Endodermal cell (in vitro differentiated cells): ENCODE measurements around the gene MAP1LC3B2. TPM values are rescaled to one million over a fixed set of nuclear protein-coding genes. Genes with fewer than 3 reads are reported as not detected.

Source experiments
- DNase-seq: peaks from one replicate; pipeline ENCODE4 v3.0.0-alpha.2; 2017
- H3K27ac ChIP-seq: 2 replicates; pipeline ENCODE4 v1.5.1; 2013; ENCODE audit warnings: mild to moderate bottlenecking, low read depth, low read length, moderate library complexity
- H3K27me3 ChIP-seq: 2 replicates; pipeline ENCODE4 v1.6.1; 2013; ENCODE audit warnings: mild to moderate bottlenecking, low read length, moderate library complexity; ENCODE audit not compliant: insufficient read depth, control insufficient read depth, poor library complexity, severe bottlenecking
- H3K36me3 ChIP-seq: 2 replicates; pipeline ENCODE4 v1.7.0; 2013; ENCODE audit warnings: mild to moderate bottlenecking, low read length, moderate library complexity; ENCODE audit not compliant: control insufficient read depth, insufficient read depth
- H3K4me1 ChIP-seq: one replicate; pipeline ENCODE4 v1.7.0; 2013; ENCODE audit warnings: low read length; ENCODE audit not compliant: control insufficient read depth, insufficient read depth
- H3K4me3 ChIP-seq: 2 replicates; pipeline ENCODE4 v1.5.1; 2013; ENCODE audit warnings: mild to moderate bottlenecking, low read length, moderate library complexity
- H3K9ac ChIP-seq: 2 replicates; pipeline ENCODE4 v1.6.1; 2013; ENCODE audit warnings: mild to moderate bottlenecking, low read length, moderate library complexity; ENCODE audit not compliant: poor library complexity, severe bottlenecking; ENCODE audit errors: extremely low read depth
- H3K9me3 ChIP-seq: 2 replicates; pipeline ENCODE4 v1.6.1; 2013; ENCODE audit warnings: mild to moderate bottlenecking, low read length, moderate library complexity; ENCODE audit not compliant: control insufficient read depth
- H3K27ac Mint-ChIP-seq: 2 replicates; pipeline ENCODE4 v1.8.0; 2020; ENCODE audit warnings: mixed read lengths
- H3K27me3 Mint-ChIP-seq: 2 replicates; pipeline ENCODE4 v1.8.0; 2021; ENCODE audit warnings: mild to moderate bottlenecking, mixed read lengths; ENCODE audit not compliant: insufficient read depth
- H3K36me3 Mint-ChIP-seq: 2 replicates; pipeline ENCODE4 v1.8.0; 2020; ENCODE audit warnings: low read depth, mixed read lengths
- H3K4me1 Mint-ChIP-seq: 2 replicates; pipeline ENCODE4 v1.8.0; 2020; ENCODE audit warnings: mixed read lengths
- H3K4me3 Mint-ChIP-seq: 2 replicates; pipeline ENCODE4 v1.8.0; 2020; ENCODE audit warnings: mild to moderate bottlenecking, moderate library complexity, mixed read lengths
- H3K9me3 Mint-ChIP-seq: 2 replicates; pipeline ENCODE4 v1.8.0; 2020; ENCODE audit warnings: mild to moderate bottlenecking, mixed read lengths
- CTCF ChIP-seq: fragments of 200-600 bp; sonication (generic); conservative IDR thresholded peaks from 2 replicates; pipeline ENCODE4 v1.5.0; 2021; ENCODE audit warnings: antibody characterized with exemption, mild to moderate bottlenecking
- WGBS, 2 experiments: methylation state at CpG; one replicate each; pipeline versions ENCODE4 v1.1.5 to v1.1.7; 2013; ENCODE audit warnings: missing lambda C conversion rate in 2 of 2, mixed read lengths in 1 of 2; ENCODE audit not compliant: insufficient coverage in 1 of 2, insufficient read length in 1 of 2; 5-methylcytosine and 5-hydroxymethylcytosine counted together
- total RNA-seq, 2 donors: library from RNA; stranded (reverse); fragmentation: NEBNext Ultra II Directional in 1 of 2; extraction: Animal tissue kit (Norgen Biotek cat#: 25700) in 1 of 2; gene quantifications; 2 replicates in 1 of 2; 3 replicates in 1 of 2; pipeline ENCODE4 v1.2.1, GENCODE V29; 2021

Gene MAP1LC3B2
- total RNA-seq, 2 donors from 2014 or later: 0.80 to 1.4 TPM

GRCh38 chr12:116525418-116526001, 33.7 kb upstream of the MAP1LC3B2 start:
- peak overlapping the region; percentile 26 for H3K9ac ChIP-seq
- H3K4me3 Mint-ChIP-seq: peak overlapping the region; percentile 34

DNA sequence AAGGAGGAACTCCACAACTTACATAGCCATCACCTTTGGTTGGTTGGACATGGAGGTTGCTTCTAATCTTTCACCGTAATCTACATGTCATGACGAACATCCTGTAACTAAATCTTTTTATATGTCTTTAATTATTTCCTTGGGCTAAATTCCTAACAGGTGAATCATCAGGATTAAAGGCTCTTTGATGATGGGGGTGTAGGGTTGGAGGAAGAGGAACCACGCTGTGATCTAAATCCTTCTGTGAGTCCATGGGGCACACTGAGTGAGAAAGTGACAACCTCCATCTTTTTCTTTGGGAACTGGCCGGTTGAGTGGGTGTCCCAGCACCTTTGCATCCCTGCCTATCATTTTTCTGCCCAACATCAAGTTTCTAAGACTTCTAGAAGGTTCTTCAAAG, 31.1 kb upstream of the MAP1LC3B2 start:
- no peaks in the 10 kb centered on the region for H3K9me3 Mint-ChIP-seq
- H3K27me3 ChIP-seq: no peaks in the 10 kb centered on the region
- H3K4me3 ChIP-seq: no peak overlapping the region
- peaks cover 15% of the 10 kb centered on the region for H3K27me3 Mint-ChIP-seq
- H3K27ac ChIP-seq: no peak overlapping the region
- 50 to 52% methylated on average over 1 to 3 of the region's 4 CpGs for WGBS, 2 experiments
- H3K27ac Mint-ChIP-seq: no peak overlapping the region
- no peak for DNase-seq
- peaks cover 26% of the 10 kb centered on the region for H3K4me1 Mint-ChIP-seq
- no peaks in the 10 kb centered on the region for H3K36me3 ChIP-seq
- TF ChIP-seq CTCF: no peak
- H3K9me3 ChIP-seq: peaks cover 8% of the 10 kb centered on the region
- H3K36me3 Mint-ChIP-seq: no peaks in the 10 kb centered on the region
- H3K9ac ChIP-seq: no peak overlapping the region
- H3K4me3 Mint-ChIP-seq: no peak overlapping the region
- H3K4me1 ChIP-seq: peaks cover 14% of the 10 kb centered on the region

More at GRCh38 chr12:116525418-116526001, 33.7 kb upstream of the MAP1LC3B2 start:
- peak overlapping the region; percentile 50 for H3K27ac ChIP-seq
- peak overlapping the region; percentile 90 for H3K27ac Mint-ChIP-seq
- WGBS, 2 experiments: 37 to 40% methylated on average over 14 to 15 of the region's 15 CpGs
- H3K4me1 ChIP-seq: peaks cover 14% of the 10 kb centered on the region
- H3K4me3 ChIP-seq: no peak overlapping the region
- H3K36me3 ChIP-seq: no peaks in the 10 kb centered on the region
- no peaks in the 10 kb centered on the region for H3K9me3 Mint-ChIP-seq
- H3K27me3 ChIP-seq: no peaks in the 10 kb centered on the region
- peak; percentile 84 for DNase-seq
- peaks cover 22% of the 10 kb centered on the region for H3K27me3 Mint-ChIP-seq
- no peaks in the 10 kb centered on the region for H3K36me3 Mint-ChIP-seq
- peaks cover 8% of the 10 kb centered on the region for H3K9me3 ChIP-seq
- no peak for TF ChIP-seq CTCF
- peaks cover 30% of the 10 kb centered on the region for H3K4me1 Mint-ChIP-seq

DNA sequence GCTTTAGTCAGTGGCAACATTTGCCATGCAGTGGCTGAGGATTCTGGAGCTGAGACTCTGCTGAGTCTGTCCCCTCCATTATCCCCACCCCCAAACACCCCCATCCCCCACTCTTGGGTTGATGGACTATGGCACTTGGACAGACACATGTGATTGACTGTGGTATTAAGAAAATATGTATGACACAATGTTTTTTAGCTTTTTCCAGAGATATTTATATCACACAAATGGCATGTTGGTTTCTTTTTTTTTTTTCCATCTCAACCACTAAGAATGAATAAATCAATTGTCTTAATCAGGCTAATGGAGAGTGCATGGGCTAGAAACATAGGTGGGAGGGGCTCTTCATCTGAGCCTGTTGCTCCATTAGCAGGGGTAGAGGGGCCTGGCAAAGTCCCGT, 30.7 kb upstream of the MAP1LC3B2 start:
- peak overlapping the region; percentile 36 for H3K27ac Mint-ChIP-seq

More for the DNA sequence above, 30.7 kb upstream of the MAP1LC3B2 start:
- Mint-ChIP-seq H3K4me3 (no peak overlapping the region), H3K36me3 (no peaks in the 10 kb centered on the region), H3K27me3 (peaks cover 15% of the 10 kb centered on the region), H3K9me3 (no peaks in the 10 kb centered on the region), H3K4me1 (peaks cover 26% of the 10 kb centered on the region)
- no peak overlapping the region for H3K4me3 ChIP-seq
- TF ChIP-seq CTCF: no peak
- peaks cover 14% of the 10 kb centered on the region for H3K4me1 ChIP-seq
- no peaks in the 10 kb centered on the region for H3K27me3 ChIP-seq
- H3K9me3 ChIP-seq: peaks cover 8% of the 10 kb centered on the region
- 90 to 100% methylated on average over 1 of the region's 1 CpG for WGBS, 2 experiments
- H3K27ac ChIP-seq: no peak overlapping the region
- no peaks in the 10 kb centered on the region for H3K36me3 ChIP-seq
- no peak overlapping the region for H3K9ac ChIP-seq
- DNase-seq: no peak
